WTC11 (cell line): ENCODE data around the gene SRGN. TPM values are rescaled to one million over a fixed set of nuclear protein-coding genes. Genes with fewer than 3 reads are reported as not detected.

Experiments
- ATAC-seq: fragments of 200-7000 bp; cut with Tn5 transposase; 2 replicates; pipeline ENCODE4 v1.10.0; 2021; ENCODE audit warnings: mild to moderate bottlenecking, moderate library complexity
- CTCF ChIA-PET: fragments of 300-600 bp; sonication (Branson Sonifier 250); formaldehyde crosslinking; loops from one replicate; lab custom pipeline; 2021; ENCODE audit warnings: antibody characterized with exemption; lab: Charles Lee
- POLR2A ChIA-PET: fragments of 350-600 bp; sonication (Branson Sonifier 250); formaldehyde crosslinking; loops from one replicate; lab custom pipeline; 2021; ENCODE audit warnings: antibody characterized with exemption; lab: Charles Lee
- DNase-seq: peaks from one replicate; pipeline ENCODE4 v3.0.0; 2021; ENCODE audit warnings: low spot score
- H3K27ac Mint-ChIP-seq: 2 replicates; pipeline ENCODE4 v1.8.0; 2021; ENCODE audit warnings: mixed read lengths
- H3K27me3 Mint-ChIP-seq: 2 replicates; pipeline ENCODE4 v1.8.0; 2021; ENCODE audit warnings: low read depth, mild to moderate bottlenecking, moderate library complexity, mixed read lengths
- H3K36me3 Mint-ChIP-seq: 2 replicates; pipeline ENCODE4 v1.8.0; 2021; ENCODE audit warnings: mixed read lengths
- H3K4me1 Mint-ChIP-seq: 2 replicates; pipeline ENCODE4 v1.8.0; 2022; ENCODE audit warnings: mixed read lengths
- H3K4me3 Mint-ChIP-seq: 2 replicates; pipeline ENCODE4 v1.8.0; 2021; ENCODE audit warnings: mild to moderate bottlenecking, moderate library complexity, mixed read lengths
- H3K9me3 Mint-ChIP-seq: 2 replicates; pipeline ENCODE4 v1.8.0; 2021; ENCODE audit warnings: mixed read lengths
- AR ChIP-seq: fragments of 250-450 bp; sonication (Bioruptor Pico); IDR thresholded peaks from 2 replicates; pipeline ENCODE4 v1.9.0; 2021; ENCODE audit warnings: mild to moderate bottlenecking
- E2F5 ChIP-seq: sonication (generic); formaldehyde crosslinking; IDR thresholded peaks from 2 replicates; pipeline ENCODE4 v1.8.1; 2022; ENCODE audit warnings: mild to moderate bottlenecking, moderate library complexity, missing genetic modification reagents
- NFE2L1 ChIP-seq: sonication (generic); formaldehyde crosslinking; IDR thresholded peaks from 2 replicates; pipeline ENCODE4 v1.8.1; 2023; ENCODE audit warnings: missing genetic modification reagents
- ZNF416 ChIP-seq: fragments of 250-450 bp; sonication (Bioruptor Pico); IDR thresholded peaks from 2 replicates; pipeline ENCODE4 v1.9.0; 2021; ENCODE audit warnings: mild to moderate bottlenecking, inconsistent platforms
- total RNA-seq: library from RNA; stranded (reverse); gene quantifications from 3 replicates; pipeline ENCODE4 v1.2.3, GENCODE V29; 2021
- TF ChIP-seq, protein P1 (sequence below): sonication (generic); formaldehyde crosslinking; IDR thresholded peaks from 2 replicates; pipeline ENCODE4 v1.8.1; 2023; ENCODE audit warnings: mild to moderate bottlenecking, missing genetic modification reagents, moderate library complexity

SRGN gene
- total RNA-seq, 1 experiment from 2014 or later: 1.4 TPM

- Mint-ChIP-seq H3K4me3 (no peak overlapping the region), H3K9me3 (no peaks in the 10 kb centered on the region), H3K27me3 (no peaks in the 10 kb centered on the region), H3K27ac (no peak overlapping the region), H3K4me1 (no peaks in the 10 kb centered on the region), H3K36me3 (peaks cover 9% of the 10 kb centered on the region)
- POLR2A ChIA-PET: no interaction called here
- CTCF ChIA-PET: no interaction called here
- no peak for DNase-seq
- no peak for ATAC-seq
- TF ChIP-seq AR (CRISPR knock-in tag) (no peak), NFE2L1 (CRISPR knock-in tag) (no peak), ZNF416 (CRISPR knock-in tag) (no peak), E2F5 (no peak)
- TF ChIP-seq, protein P1, sequence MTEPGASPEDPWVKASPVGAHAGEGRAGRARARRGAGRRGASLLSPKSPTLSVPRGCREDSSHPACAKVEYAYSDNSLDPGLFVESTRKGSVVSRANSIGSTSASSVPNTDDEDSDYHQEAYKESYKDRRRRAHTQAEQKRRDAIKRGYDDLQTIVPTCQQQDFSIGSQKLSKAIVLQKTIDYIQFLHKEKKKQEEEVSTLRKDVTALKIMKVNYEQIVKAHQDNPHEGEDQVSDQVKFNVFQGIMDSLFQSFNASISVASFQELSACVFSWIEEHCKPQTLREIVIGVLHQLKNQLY: no peak
These were observed 65.3 kb downstream of the SRGN start for GRCh38 chr10:69153227-69153626.

Other genes starting within 250 kb of the SRGN start
- 37.1 to 43.4 TPM (median 42.9 TPM) in 3 replicates for gene DDX50, start 186.8 kb upstream of the SRGN start, total RNA-seq
- 116 to 194 TPM (median 119 TPM) in 3 replicates for gene DDX21, start 131.9 kb upstream of the SRGN start, total RNA-seq
- gene KIFBP, start 99.3 kb upstream of the SRGN start, total RNA-seq: 31.2 to 34.7 TPM (median 33.4 TPM) in 3 replicates
- gene VPS26A, start 36.1 kb downstream of the SRGN start, total RNA-seq: 34.2 to 39.4 TPM (median 37.4 TPM) in 3 replicates
- 41.2 to 43.7 TPM (median 43.0 TPM) in 3 replicates for gene SUPV3L1, start 92.1 kb downstream of the SRGN start, total RNA-seq
- 0.09 TPM in 2 of 3 replicates, not detected in the other for gene HKDC1, start 132.2 kb downstream of the SRGN start, total RNA-seq
- gene HK1, start 190.4 kb downstream of the SRGN start, total RNA-seq: 218 to 220 TPM (median 219 TPM) in 3 replicates